Spleen (tissue), 13 donors: ENCODE results near the gene EHD4. TPM values are rescaled to one million over a fixed set of nuclear protein-coding genes. Genes with fewer than 3 reads are reported as not detected.

Experiments
- DNase-seq: peaks from one replicate; pipeline ENCODE4 v3.0.0-alpha.2; 2020
- H3K27ac ChIP-seq, 8 donors: fragments of 200-600 bp; sonication (generic) in 7 of 8; 1 replicate in 4 of 8; 2 replicates in 4 of 8; pipeline versions ENCODE4 v1.5.0 to v1.8.0; 2016 to 2021; ENCODE audit warnings: inconsistent platforms in 4 of 8, mild to moderate bottlenecking in 4 of 8, moderate library complexity in 1 of 8
- H3K27me3 ChIP-seq, 7 donors: fragments of 200-600 bp; sonication (generic) in 6 of 7; replicated peaks in 1 of 7; 1 replicate in 4 of 7; 2 replicates in 3 of 7; pipeline versions ENCODE4 v1.5.0 to v1.8.0; 2016 to 2021; ENCODE audit warnings: inconsistent platforms in 3 of 7, mild to moderate bottlenecking in 1 of 7
- H3K36me3 ChIP-seq, 6 donors: fragments of 200-600 bp; sonication (generic) in 5 of 6; 1 replicate in 4 of 6; 2 replicates in 2 of 6; pipeline versions ENCODE4 v1.5.0 to v1.8.0; 2016 to 2021; ENCODE audit warnings: inconsistent platforms in 2 of 6
- H3K4me1 ChIP-seq, 6 donors: fragments of 200-600 bp; sonication (generic) in 5 of 6; 1 replicate in 3 of 6; 2 replicates in 3 of 6; pipeline versions ENCODE4 v1.5.0 to v1.8.0; 2016 to 2021; ENCODE audit warnings: inconsistent platforms in 3 of 6
- H3K4me3 ChIP-seq, 8 donors: fragments of 200-600 bp; sonication (generic) in 7 of 8; 1 replicate in 4 of 8; 2 replicates in 4 of 8; pipeline versions ENCODE4 v1.5.0 to v1.8.0; 2016 to 2021; ENCODE audit warnings: inconsistent platforms in 4 of 8, mild to moderate bottlenecking in 4 of 8, moderate library complexity in 2 of 8
- H3K9me3 ChIP-seq, 8 donors: fragments of 200-600 bp; sonication (generic) in 7 of 8; 1 replicate in 4 of 8; 2 replicates in 4 of 8; pipeline versions ENCODE4 v1.5.0 to v1.8.0; 2016 to 2021; ENCODE audit warnings: inconsistent platforms in 4 of 8
- CTCF ChIP-seq, 11 experiments: fragments of 200-600 bp in 7 of 11; fragments of 450-650 bp in 4 of 11; sonication (generic) in 4 of 11; IDR thresholded peaks in 8 of 11; conservative IDR thresholded peaks in 3 of 11; 1 replicate in 7 of 11; 2 replicates in 4 of 11; pipeline versions ENCODE4 v1.4.0 to v1.8.0; 2016 to 2021; ENCODE audit warnings: antibody characterized with exemption in 11 of 11, inconsistent platforms in 4 of 11, mild to moderate bottlenecking in 1 of 11
- POLR2A ChIP-seq, 3 donors: fragments of 450-650 bp; IDR thresholded peaks; one replicate each; pipeline ENCODE4 v1.5.1; 2017; ENCODE audit warnings: antibody characterized with exemption in 3 of 3, mild to moderate bottlenecking in 1 of 3
- POLR2AphosphoS5 ChIP-seq, 3 donors: sonication (generic); formaldehyde crosslinking; IDR thresholded peaks; one replicate each; pipeline ENCODE4 v1.5.1; 2017; ENCODE audit warnings: antibody characterized with exemption in 3 of 3
- WGBS, 5 donors: extraction: QIAGEN DNeasy Blood & Tissue Kit in 3 of 5; methylation state at CpG; one replicate each; pipeline versions ENCODE4 v1.1.5 to v1.1.7; 2013 to 2018; 5-methylcytosine and 5-hydroxymethylcytosine counted together
- intact Hi-C: fragments of 100-400 bp; cut with DNase I; formaldehyde crosslinking; loops from one replicate; pipeline ENCODE4 v1.15.0; 2023; ENCODE audit warnings: low total_unique reads
- long read RNA-seq, 2 donors: transcript quantifications; one replicate each; lab custom pipeline, GENCODE V29; 2026
- polyA plus RNA-seq, 3 donors: library from polyadenylated mRNA; stranded (reverse); fragments of 200-250 nt; gene quantifications; one replicate each; pipeline ENCODE4 v1.2.1, GENCODE V29; 2013
- total RNA-seq, 7 donors: library from RNA; depleted of rRNA in 3 of 7; stranded (reverse); fragments of >200 nt in 3 of 7; fragmentation: NEBNext Ultra II Directional in 4 of 7; extraction: Animal tissue kit (Norgen Biotek cat#: 25700) in 4 of 7; gene quantifications; one replicate each; pipeline versions ENCODE4 v1.1.0 to v1.2.1, GENCODE V29; 2016 to 2021
- donor health status: healthy with polysubstance abuse.
- donor health status: DM: no; HTN: no; CAD: no; lungs with moderate emphysema.
- donor health status: DM: no; HTN: no; CAD: no.
- donor health status: Bipolar disorder and iron deficiency.
- donor health status: healthy.
- donor health status: DM: no; HTN: no; CAD: no.
- donor health status: DM: yes; HTN: yes; CAD: no.

EHD4 gene
- 10 to 100 TPM; 20.4 to 33.2 (median 22.1) TPM for total RNA-seq
- 1 to 10 TPM; 5.5 to 9.7 (median 7.7) TPM for polyA plus RNA-seq
- long read RNA-seq, donor 1, full-length matches to known transcripts = 9 of 9 reads
- long read RNA-seq, donor 1, partial matches to known transcripts = 0 of 9 reads
- long read RNA-seq, donor 1, other reads (novel, unspliced or antisense) = 0 of 9 reads
- long read RNA-seq, donor 2, full-length matches to known transcripts = 10 of 10 reads
- long read RNA-seq, donor 2, partial matches to known transcripts = 0 of 10 reads
- long read RNA-seq, donor 2, other reads (novel, unspliced or antisense) = 0 of 10 reads

- Histone ChIP-seq H3K27ac (peak within 1 kb of the TSS; percentile 82 to 96 (median 94)), H3K4me3 (peak within 1 kb of the TSS; percentile 88 to 96 (median 92)), H3K4me1 (peaks cover 34 to 55% (median 46%) of the 10 kb centered on the region in 6 donors), H3K36me3 (no peaks in the 10 kb centered on the region), H3K27me3 (peaks cover 0 to 7% (median 0%) of the 10 kb centered on the region in 7 donors), H3K9me3 (no peaks in the 10 kb centered on the region)
- DNase-seq = peak; percentile 99
- intact Hi-C loops = no loop called here
- TF ChIP-seq POLR2A (IDR thresholded peaks at IDR 0.05) = peak in 2 of 3 donors; percentile 22 to 79
- peak; percentile 94 to 96 (median 96) for TF ChIP-seq POLR2AphosphoS5 (IDR thresholded peaks at IDR 0.05)
- TF ChIP-seq CTCF (IDR thresholded peaks at IDR 0.05 in 8 of 11, conservative IDR thresholded peaks at IDR 0.05 in 3 of 11) = peak in 5 of 11 experiments; percentile 29 to 55 (median 39)
- WGBS, 5 donors = 1 to 5% (median 2%) methylated on average over 14 to 72 of the region's 72 CpGs
These were observed at the start of gene EHD4 for GRCh38 chr15:41972253-41973242. TSS of gene EHD4 (minus strand) at chr15:41972557. CDS start at chr15:41972494, 63 bp downstream.

DNA sequence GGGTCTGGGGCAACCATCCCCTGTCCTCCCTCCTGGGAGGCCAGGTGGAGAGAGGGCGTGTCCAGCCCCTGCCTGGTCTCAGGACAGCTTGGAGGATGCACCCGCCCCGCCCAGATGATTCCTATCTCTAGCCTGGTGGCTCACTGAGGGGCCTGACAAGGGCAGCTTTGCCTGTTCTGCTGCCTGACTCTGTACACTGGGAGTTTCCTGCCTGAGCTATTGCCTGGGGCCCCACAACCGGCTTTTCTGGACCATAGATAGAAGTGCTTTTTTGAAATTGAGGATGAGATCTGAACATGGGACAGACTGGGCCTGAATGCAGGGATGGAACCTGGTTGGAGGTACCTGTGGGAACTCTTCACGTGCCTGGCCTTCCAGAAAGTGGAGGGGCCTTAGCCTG is 49.2 kb upstream of the EHD4 start:
- Histone ChIP-seq H3K27me3 (peaks cover 0 to 6% (median 0%) of the 10 kb centered on the region in 7 donors), H3K4me1 (no peaks in the 10 kb centered on the region), H3K27ac (no peak overlapping the region), H3K36me3 (no peaks in the 10 kb centered on the region), H3K9me3 (peaks cover 0 to 9% (median 0%) of the 10 kb centered on the region in 8 donors), H3K4me3 (no peak overlapping the region)
- DNase-seq = peak; percentile 15
- WGBS, 5 donors = 80 to 95% (median 86%) methylated on average over 5 of the region's 5 CpGs
- TF ChIP-seq CTCF (IDR thresholded peaks at IDR 0.05 in 8 of 11, conservative IDR thresholded peaks at IDR 0.05 in 3 of 11) = no peak
- no peak for TF ChIP-seq POLR2AphosphoS5 (IDR thresholded peaks at IDR 0.05)
- no peak for TF ChIP-seq POLR2A (IDR thresholded peaks at IDR 0.05)
- intact Hi-C loops = no loop called here

GRCh38 chr15:42020713-42021273 is 48.4 kb upstream of the EHD4 start, which contains the start of gene PLA2G4E:
TSS of gene PLA2G4E (minus strand) at chr15:42021042. CDS start at chr15:42021030, 12 bp downstream.
- no peak for TF ChIP-seq CTCF (IDR thresholded peaks at IDR 0.05 in 8 of 11, conservative IDR thresholded peaks at IDR 0.05 in 3 of 11)
- no peak for TF ChIP-seq POLR2AphosphoS5 (IDR thresholded peaks at IDR 0.05)
- TF ChIP-seq POLR2A (IDR thresholded peaks at IDR 0.05) = no peak
- no peak within 1 kb of the TSS for H3K4me3 ChIP-seq
- no peaks in the 10 kb centered on the region for H3K4me1 ChIP-seq
- no peaks in the 10 kb centered on the region for H3K36me3 ChIP-seq
- no peak within 1 kb of the TSS for H3K27ac ChIP-seq
- peak; percentile 61 for DNase-seq
- peaks cover 0 to 9% (median 0%) of the 10 kb centered on the region in 8 donors for H3K9me3 ChIP-seq
- H3K27me3 ChIP-seq = peaks cover 0 to 6% (median 0%) of the 10 kb centered on the region in 7 donors
- WGBS, 5 donors = 86 to 93% (median 89%) methylated on average over 5 of the region's 5 CpGs
- intact Hi-C loops = no loop called here
